HG03354 (cell line): Measurements from ENCODE around the gene NCAPD2.
"Not testable (repeated sequence)": the region's sequence is repeated elsewhere in the genome, so short reads cannot be mapped to it uniquely, and the experiment has no call there.

Source experiments
- ATAC-seq: cut with Tn5 transposase; IDR thresholded peaks from one replicate; pipeline ENCODE4 v1.9.1; 2021; ENCODE audit warnings: mild to moderate bottlenecking; ENCODE audit not compliant: unreplicated experiment, poor library complexity, severe bottlenecking

Gene NCAPD2

GRCh38 chr12:6462234-6462995 lies 31.5 kb upstream of the NCAPD2 start:
- ATAC-seq, result peak; percentile 2

GRCh38 chr12:6463216-6463615 lies 30.7 kb upstream of the NCAPD2 start:
- no peak for ATAC-seq

DNA sequence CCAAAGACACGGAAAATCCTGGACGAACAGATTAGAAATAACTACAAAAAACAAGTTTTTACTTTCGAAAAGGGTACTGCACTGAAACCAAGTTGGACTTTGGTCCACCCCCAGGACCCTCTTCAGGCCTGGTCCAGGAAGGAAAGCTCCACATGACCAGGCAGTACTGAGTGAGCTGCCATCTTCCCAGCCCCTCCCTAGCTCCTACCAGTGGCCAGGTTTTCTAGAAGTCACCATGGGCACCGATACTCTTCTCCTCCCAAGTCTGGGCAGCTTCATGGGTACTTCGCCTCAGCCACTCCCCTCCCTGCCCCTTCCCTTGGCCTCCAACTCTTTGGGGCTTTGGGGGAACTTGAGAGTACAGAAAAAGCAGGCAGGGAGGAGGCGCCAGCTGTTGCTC lies 30.0 kb upstream of the NCAPD2 start:
- no peak for ATAC-seq

GRCh38 chr12:6464531-6464930 lies 29.4 kb upstream of the NCAPD2 start:
- no peak for ATAC-seq

DNA sequence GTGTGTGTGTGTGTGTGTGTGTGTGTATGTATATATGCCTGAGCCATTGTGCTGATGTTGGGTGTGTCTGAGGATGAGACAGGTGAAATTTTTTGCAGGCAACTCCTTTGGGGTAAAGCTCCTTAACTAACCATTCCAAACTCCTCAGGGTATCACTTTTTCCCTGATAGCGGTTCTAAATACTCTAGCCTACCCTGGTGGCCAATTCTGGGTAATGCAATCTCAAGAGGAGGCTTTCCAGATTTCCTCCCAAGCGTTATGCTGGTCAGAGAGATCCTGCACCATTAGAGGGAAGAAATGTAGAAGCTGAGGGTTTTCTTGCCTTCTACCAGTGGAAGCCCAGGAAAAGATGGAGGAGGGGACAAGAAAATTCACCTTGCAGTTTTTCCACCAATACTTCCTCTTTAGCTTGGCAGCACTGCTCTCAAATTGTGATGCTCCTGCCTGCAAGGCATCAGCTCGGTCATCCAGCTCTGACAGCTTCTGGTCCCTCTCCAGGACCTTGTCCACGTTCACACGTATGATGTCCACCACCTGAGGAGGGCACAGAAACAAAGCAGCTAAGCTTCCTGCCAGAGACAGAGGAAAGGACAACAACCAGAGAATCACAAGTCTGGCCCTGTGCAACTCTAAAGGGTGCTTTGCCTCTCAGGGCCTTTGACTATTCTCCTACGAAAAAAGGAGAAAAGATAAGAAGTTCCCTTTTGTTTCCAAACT lies 28.3 kb upstream of the NCAPD2 start:
- ATAC-seq, result no peak

DNA sequence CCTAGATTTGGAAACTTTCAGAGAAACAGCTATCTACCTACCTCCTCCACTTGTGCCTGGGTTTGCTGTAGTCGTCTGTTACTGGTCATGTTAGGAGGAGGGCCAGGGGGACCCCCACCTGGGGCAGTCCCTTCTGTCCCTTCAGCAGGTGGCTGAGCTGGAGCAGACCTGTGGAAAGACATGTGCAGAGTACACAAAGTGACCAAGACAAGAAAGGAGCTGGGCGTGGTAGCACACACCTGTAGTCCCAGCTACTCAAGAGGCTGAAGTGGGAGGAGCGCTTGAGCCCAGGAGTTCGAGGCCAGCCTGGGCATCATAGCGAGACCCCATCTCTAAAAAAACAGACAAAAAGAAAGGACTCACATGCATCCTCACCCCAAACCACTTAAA lies 27.7 kb upstream of the NCAPD2 start:
- ATAC-seq, result no peak

DNA sequence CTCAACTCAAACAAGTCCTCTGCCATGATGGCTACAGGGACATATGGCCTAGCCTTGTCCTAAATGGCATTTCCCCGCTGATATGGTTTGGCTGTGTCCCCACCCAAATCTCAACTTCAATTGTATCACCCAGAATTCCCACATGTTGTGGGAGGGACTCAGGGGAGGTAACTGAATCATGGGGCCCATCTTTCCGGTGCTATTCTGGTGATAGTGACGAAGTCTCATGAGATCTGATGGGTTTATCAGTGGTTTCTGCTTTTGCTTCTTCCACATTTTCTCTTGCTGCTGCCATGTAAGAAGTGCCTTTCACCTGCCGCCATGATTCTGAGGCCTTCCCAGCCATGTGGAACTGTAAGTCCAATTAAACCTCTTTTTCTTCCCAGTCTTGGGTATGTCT lies 27.2 kb upstream of the NCAPD2 start:
- not testable (repeated sequence) for ATAC-seq

- not testable (repeated sequence) for ATAC-seq
Observed at GRCh38 chr12:6467571-6468282, 26.2 kb upstream of the NCAPD2 start.

DNA sequence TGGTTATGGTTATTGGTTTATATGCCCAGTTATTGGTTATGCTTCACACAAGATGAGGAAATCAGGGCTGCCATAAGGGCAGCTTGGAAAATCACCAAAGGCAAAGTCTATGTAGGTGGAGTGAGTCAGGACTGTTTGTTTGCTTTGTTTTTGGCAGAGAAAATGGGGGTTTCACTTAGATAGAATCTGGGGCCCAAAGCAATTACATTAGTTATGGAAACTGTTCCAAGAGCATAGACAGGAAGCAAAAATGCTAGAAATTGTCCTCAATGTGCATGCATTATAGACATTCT lies 25.7 kb upstream of the NCAPD2 start:
- no peak for ATAC-seq

DNA sequence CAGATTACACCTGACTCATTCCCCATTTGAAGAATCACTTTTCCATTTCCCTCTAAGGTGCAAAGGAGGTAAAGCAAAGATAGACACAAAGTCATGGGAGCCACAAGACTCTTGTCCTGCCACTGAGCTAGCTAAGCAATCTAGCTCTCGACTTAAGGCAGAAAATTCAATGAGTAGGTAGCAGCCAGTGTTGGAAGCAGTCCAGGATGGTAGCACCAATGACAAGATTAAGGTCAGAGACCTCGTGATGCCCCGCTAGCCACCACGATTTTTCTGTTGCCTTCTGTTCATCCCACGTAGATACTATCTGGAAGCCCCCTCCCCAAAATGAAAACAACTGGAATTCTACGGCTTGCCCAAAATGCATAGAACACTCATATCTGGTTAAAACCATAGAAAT lies 24.8 kb upstream of the NCAPD2 start:
- no peak for ATAC-seq

DNA sequence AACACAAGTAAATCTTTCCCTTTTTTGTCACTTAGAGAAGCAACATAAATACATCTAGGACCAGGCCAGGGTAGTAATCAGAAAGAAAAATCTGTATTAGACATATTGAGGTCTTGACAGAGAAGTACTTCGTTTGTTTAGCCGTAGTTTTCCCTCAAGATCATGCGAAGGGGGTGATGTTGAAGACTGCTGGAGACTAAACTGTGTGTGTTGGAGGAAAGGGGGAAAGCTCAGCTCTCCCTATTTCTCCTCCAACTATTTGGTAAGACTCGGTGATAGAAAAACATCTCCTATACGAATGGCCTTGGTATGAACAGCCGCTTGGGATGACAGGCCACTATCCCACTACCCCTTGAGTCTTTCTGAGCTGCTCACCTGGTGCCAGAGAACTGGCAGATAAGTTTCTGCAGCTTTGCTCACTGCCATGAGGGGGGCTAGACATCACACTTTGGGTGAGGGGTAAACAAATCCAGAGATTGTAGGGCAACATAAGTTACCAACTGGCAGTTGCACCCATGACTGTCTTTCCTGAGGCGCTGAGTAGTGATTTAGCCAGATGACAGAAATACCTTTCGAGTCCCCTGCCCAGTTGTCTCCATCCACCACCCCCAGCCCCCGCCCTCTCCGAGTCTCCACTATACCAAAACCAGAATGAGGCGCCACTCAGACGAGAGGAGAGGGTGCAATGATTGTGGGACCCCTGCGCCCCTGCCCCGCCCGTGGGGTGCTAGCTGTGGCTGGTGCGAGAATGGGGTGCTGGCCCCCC lies 24.1 kb upstream of the NCAPD2 start:
- ATAC-seq, result no peak

DNA sequence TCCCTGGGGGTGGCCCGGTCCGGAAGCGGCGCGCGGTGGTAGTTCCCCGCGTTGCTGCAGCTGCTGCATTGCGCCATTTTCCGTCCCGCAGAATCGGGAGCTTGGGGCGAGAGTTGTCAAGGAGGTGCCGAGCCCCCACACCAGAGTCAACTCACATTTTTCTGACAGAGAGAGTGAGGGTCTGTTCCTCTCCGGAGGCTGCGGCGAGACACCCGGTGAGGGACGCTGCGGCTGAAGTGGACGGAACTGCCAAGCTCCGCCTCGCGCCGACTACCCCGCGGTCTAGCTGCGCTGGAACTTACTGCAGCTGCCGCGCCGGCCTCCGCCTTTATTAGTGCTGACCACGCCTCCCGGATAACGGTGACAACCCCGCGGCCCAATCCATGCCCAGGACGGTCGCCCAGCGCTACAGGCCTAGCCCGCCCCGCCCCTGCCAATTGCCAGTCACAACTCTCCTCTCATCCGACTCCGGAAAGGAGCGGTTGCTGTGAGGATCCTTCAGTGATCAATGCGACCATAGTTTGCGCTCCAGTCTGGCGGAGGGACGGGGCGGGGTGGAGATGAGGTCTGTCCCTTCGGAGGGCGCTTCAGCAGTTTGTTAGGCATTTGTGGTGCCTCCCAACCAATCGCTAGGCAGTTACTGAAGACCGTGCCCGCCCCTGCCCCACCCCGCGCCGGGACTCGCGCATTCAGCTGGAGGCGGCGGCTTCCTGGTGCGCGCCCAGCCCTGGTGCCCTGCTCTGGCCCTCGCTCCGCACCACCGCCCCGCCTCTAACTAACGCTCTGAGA lies 23.3 kb upstream of the NCAPD2 start, which contains the start of gene VAMP1:
Gene VAMP1 (minus strand): TSS at position 303 of the 789 bp plus-strand sequence. CDS start 146 bp downstream, at position 157.
- ATAC-seq, result peak; percentile 90

GRCh38 chr12:6471989-6472360 lies 21.9 kb upstream of the NCAPD2 start:
- ATAC-seq, result no peak

GRCh38 chr12:6472491-6472890 lies 21.4 kb upstream of the NCAPD2 start:
- no peak for ATAC-seq

DNA sequence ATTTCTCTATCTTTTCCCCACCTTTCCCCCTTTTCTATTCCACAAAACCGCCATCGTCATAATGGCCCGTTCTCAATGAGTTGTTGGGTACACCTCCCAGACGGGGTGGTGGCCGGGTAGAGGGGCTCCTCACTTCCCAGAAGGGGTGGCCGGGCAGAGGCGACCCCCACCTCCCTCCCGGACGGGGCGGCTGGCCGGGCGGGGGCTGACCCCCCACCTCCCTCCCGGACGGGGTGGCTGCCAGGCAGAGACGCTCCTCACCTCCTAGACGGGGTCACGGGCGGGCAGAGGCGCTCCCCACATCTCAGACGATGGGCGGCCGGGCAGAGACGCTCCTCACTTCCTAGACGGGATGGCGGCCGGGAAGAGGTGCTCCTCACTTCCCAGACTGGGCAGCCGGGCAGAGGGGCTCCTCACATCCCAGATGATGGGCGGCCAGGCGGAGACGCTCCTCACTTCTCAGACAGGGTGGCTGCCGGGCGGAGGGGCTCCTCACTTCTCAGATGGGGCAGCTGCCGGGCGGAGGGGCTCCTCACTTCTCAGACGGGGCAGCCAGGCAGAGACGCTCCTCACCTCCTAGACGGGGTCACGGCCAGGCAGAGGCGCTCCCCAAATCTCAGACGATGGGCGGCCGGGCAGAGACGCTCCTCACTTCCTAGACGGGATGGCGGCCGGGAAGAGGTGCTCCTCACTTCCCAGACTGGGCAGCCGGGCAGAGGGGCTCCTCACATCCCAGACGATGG lies 18.5 kb upstream of the NCAPD2 start:
- ATAC-seq, result not testable (repeated sequence)

- ATAC-seq, result no peak
Observed at GRCh38 chr12:6476489-6476888, 17.4 kb upstream of the NCAPD2 start.

- not testable (repeated sequence) for ATAC-seq
Observed at GRCh38 chr12:6477601-6478377, 16.1 kb upstream of the NCAPD2 start.

DNA sequence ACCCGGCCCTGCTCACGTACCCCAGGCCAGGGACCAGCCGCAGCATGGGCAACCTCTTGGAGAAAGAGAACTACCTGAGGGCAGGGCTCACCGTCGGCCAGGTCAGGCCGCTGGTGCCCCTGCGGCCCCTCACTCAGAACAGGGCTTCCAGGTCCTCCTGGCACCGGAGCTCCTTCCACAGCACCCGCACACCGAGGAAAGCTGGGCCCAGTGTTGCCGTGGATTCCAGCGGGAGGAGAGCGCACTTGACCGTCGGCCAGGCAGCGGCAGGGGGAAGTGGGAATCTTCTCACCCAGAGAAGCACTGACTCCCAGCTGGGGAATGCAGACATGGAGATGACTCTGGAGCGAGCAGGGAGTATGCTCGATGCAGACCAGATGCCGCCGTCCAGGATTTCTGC lies 15.5 kb upstream of the NCAPD2 start:
- no peak for ATAC-seq
